ENCODE measurements around the gene KCNH1.
"Not testable (repeated sequence)": the region's sequence is repeated elsewhere in the genome, so short reads cannot be mapped to it uniquely, and the experiment has no call there.

KCNH1 gene

GRCh38 chr1:210686841-210687240 lies 447.1 kb downstream of the KCNH1 start:
- no peak for DNase-seq (ENCODE audit: low read depth)

DNA sequence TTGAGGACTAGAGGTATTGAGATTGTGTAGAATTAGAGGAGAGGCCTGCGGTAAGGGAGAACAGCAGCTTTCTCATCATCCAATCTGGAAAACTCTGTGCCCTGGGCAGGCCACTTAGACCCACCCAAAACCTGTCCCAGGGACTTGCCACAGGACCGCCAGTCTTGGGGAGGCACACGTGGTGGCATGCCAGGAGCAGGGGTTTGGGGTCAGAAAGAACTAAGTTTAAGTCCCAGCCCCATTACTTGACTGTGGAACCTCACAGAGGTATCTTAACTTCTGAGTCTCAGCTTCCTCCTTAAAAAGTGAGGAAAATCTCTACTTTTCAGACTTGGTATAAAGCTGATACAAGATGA lies 448.7 kb downstream of the KCNH1 start:
- DNase-seq (ENCODE audit: low read depth) = no peak

- no peak for DNase-seq (ENCODE audit: low read depth)
Measured at GRCh38 chr1:210684466-210685294, 449.3 kb downstream of the KCNH1 start.

- no peak for DNase-seq (ENCODE audit: low read depth)
Measured at GRCh38 chr1:210683403-210684047, 450.4 kb downstream of the KCNH1 start.

DNA sequence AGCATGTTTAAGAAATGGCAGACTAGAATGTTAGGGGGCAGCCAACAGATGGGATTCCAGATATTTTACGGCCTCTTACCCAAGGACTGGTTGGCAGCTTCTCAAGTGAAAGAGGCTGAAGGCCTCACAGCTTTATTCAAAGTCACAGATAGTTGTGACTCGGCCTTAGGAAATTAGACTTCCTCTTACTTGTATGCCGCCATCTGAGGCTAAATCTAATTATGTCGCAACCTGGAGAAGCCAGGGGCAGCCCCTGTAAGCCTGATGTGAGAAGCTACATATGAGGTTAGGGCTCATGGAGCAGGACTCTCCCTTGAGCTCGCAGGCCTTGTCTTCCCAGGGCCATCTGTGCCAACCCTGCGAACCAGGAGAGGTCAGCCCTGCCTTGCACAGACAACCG lies 452.8 kb downstream of the KCNH1 start:
- DNase-seq (ENCODE audit: low read depth) = no peak

DNA sequence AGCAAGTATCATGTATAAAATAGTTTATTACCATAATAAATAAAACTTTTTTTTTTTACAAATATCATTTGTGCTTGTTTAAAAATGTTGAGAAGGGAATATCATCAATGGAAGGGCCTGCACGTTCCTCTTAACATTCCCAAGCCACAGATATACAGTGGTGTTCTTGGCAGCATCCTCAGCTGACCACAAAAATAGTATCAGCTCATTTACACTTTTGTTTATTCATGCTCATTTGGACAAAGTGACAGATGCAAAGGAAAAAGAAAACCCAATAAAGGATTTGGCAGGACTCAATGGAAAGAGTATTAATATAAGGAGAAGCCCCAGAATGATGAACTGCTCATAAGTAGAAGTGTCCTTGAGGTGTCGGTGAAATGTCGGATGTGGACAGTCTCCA lies 455.6 kb downstream of the KCNH1 start:
- no peak for DNase-seq (ENCODE audit: low read depth)

DNA sequence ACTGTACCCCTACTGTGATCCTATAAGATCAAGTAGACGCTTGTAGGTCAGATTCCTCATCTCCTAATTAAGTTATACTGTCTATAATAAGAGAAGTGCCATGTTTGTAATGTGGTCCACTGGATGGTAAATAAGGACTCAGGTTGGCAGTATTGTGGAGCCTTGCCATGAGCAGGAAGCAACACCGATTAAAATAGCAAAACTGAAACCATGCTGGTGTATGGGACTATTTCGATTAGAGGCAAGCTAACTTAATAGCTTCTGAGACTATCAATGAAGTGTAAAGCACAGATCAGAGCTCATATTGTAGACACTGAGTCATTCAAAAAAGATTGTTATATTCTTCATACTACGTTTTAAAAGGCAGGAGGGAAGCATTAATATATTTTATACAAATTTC lies 456.4 kb downstream of the KCNH1 start:
- no peak for DNase-seq (ENCODE audit: low read depth)

GRCh38 chr1:210676539-210676938 lies 457.4 kb downstream of the KCNH1 start:
- no peak for DNase-seq (ENCODE audit: low read depth)

DNA sequence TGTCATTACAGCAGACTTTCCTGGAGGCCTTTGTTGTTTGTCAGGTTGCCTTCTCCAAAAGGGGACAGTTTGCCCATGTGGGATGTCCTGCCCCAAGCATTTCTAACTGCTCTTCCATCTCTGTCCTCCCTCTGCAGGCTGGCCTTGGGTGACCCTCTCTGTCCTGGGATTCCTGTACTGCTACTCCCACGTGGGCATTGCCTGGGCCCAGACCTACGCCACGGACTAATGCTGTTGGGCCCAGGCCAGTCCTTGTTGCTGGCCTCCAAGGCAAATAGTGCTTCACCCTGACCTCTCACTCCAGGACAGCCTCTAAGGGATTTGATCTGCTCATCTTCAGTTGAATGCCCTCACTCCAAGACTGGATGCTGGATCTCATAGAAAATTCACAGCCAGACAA lies 459.8 kb downstream of the KCNH1 start:
- DNase-seq (ENCODE audit: low read depth) = no peak

- no peak for DNase-seq (ENCODE audit: low read depth)
Measured at GRCh38 chr1:210669951-210670350, 464.0 kb downstream of the KCNH1 start.

DNA sequence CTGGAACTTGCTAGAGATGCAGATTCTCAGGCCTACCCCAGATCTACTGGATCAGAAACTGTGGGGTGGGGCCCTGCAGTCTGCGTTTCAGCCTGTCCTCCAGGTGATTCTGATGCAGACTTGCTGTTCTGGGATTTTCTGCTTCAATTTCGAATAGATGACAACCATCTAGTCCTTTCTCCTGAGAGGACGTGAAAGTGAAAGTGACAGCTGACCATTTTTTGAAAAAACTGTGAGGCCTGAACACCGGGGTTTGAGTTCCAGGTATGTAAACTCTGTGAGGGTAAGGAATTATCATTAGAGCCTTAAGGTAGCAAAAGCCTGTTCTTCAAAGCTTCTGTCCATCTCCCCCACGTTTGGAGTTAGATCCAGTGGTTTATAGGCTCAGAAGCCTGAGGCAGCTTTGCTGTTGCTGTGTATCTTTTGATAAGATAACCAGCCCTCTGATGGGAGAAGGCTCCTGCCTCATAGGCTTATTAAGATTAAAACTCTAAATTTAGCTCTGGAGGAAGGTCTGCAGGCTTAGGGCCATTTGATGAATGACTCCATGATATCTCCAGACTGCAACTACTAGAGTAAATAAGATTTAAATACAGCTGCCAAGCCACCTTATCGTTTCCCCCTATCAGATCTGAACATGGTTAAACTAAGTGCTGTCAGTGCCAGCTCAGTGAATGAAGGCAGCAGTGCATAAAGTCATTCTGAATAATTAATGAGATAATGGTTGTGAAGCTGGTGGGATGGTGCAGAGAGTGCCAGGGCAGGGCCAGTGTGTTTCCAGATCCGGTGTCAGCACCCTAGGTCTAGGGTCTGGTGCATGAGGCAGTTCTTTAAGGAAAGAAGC lies 470.0 kb downstream of the KCNH1 start:
- no peak for DNase-seq (ENCODE audit: low read depth)

- DNase-seq (ENCODE audit: low read depth) = no peak
Measured at GRCh38 chr1:210662291-210663050, 471.5 kb downstream of the KCNH1 start.

- DNase-seq (ENCODE audit: low read depth) = not testable (repeated sequence)
Measured at GRCh38 chr1:210661520-210661919, 472.4 kb downstream of the KCNH1 start.

- no peak for DNase-seq (ENCODE audit: low read depth)
Measured at GRCh38 chr1:210657806-210658205, 476.1 kb downstream of the KCNH1 start.

DNA sequence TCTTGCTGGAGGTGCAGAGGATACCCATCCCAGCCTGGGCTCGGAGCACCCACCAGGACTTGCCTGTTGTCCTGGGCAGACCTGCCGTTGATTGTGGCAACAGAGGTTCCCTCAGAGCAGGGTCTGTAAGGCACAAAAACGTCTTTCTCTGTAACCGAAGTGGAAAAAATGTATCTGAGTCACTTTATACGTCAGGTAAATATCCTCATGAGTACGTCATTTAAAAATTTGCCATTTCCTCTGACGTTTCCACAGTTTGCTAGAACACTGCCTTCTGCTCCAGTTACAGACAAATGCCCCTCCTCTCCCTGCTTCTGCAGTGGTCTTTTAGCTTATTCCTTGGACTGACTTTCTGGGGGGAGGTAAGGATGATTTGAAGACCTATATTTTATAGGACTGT lies 478.4 kb downstream of the KCNH1 start:
- DNase-seq (ENCODE audit: low read depth) = no peak

DNA sequence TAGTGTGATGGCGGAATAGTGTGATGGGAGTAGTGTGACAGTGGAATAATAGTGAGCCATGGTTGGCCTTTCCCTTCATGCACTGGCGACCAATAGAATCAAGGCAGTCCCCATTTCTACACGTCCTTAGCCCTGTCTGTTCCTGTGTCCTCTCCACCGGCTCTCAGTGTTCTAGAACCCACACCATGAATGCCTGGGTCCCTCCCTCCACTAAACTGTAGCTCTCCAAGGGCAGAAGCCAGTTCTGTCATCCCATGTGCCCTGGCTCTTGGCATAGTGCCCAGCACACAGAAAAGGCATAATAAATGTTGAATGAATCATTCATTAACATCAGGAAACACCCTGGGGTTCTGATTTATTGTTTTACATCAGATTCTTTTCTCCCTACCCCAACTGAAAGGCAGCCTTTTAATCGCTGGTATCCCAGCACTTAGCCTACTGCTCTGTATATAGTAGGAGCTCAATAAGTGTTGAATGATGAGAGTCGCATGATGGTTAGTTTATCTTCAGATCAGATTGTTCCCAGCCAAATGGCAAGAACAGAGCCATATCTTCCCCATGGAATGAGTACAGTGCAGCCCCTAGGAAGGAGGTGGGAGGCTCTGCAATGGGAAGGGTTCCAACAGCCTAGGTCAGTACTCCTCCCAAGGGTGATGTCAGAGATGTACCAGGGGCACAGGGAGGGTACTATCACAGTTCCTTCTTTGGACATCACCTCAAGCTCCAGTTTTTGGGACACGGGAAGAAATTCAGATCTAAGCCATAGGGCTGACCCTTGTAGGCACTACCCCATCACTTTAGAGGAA lies 479.6 kb downstream of the KCNH1 start:
- no peak for DNase-seq (ENCODE audit: low read depth)

DNA sequence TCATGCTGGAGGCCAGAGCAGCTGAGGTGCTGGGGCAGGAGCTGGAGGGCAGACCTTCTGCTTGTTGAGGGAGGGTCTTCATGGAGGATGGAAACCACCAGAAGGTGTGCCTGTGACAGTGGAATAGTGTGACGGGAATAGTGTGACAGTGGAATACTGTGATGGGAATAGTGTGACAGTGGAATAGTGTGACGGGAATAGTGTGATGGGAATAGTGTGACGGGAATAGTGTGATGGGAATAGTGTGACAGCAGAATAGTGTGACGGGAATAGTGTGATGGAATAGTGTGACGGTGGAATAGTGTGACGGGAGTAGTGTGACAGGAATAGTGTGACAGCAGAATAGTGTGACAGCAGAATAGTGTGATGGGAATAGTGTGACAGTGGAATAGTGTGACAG lies 480.2 kb downstream of the KCNH1 start:
- no peak for DNase-seq (ENCODE audit: low read depth)

DNA sequence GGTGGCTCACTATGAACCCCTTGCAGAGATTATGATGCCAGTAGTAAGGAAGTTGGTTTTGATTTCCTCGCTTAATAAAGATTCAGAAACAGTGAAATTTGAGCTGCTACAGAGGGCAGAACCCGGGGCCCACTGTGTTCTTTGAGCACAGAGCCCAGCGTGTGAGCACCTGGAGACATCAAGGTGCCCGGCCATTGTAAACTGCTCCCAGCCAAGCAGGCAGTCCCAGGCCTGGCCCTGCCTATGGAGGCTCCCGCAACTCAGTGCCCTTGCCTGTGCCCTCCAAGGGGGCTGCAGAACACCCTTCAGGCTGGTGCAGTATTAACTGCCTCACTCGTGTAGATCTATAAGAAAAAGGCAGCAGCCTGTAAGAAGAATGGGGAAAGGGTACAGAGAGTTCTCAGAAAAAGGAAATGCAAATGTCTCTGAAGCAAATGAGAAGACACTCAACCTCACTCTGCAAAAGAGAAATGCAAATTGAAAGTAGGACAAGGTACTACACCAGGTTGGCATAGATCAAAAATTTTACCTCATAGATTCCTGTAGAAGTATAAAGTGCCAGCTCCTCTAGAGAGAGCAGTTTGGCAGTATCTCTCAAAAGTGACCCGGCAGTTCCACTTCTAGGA lies 481.5 kb downstream of the KCNH1 start:
- DNase-seq (ENCODE audit: low read depth) = no peak

- no peak for DNase-seq (ENCODE audit: low read depth)
Measured at GRCh38 chr1:210650403-210650802, 483.5 kb downstream of the KCNH1 start.

DNA sequence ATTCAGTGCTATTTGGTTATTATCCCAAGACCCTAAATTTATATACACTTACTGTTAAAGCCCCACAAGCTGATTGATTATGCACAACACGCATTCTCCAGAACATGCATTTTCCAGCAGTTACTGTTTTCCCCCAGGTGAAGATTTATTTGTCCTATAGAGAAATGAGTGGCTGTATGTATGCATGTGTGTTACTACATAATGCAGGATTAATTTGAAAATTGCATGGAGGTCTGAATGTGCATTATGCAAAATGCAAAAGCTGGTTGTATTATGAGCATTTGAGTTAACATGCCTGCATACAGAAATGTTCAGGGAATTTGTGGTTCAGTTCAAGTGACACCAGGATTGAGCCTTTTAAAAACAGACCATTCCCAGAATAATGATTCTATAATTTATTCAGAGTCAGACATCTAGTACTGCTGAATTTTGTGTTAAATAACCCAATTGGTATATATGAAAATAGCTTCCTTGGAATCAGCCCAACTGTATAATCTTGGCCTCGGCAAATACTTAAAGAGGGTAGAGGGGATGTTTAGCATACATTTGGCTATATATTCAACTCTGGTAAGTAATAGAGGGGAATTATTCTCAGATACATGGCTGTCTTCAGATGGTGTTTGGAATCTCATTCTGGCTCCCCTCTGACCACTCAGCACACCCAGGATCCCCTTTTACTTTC lies 485.2 kb downstream of the KCNH1 start:
- DNase-seq (ENCODE audit: low read depth) = no peak
